HG03064 (cell line): ENCODE results near the gene UBE2O.

Source experiments
- ATAC-seq: cut with Tn5 transposase; IDR thresholded peaks from one replicate; pipeline ENCODE4 v1.9.1; 2021; ENCODE audit warnings: low read depth; ENCODE audit not compliant: unreplicated experiment

UBE2O gene

DNA sequence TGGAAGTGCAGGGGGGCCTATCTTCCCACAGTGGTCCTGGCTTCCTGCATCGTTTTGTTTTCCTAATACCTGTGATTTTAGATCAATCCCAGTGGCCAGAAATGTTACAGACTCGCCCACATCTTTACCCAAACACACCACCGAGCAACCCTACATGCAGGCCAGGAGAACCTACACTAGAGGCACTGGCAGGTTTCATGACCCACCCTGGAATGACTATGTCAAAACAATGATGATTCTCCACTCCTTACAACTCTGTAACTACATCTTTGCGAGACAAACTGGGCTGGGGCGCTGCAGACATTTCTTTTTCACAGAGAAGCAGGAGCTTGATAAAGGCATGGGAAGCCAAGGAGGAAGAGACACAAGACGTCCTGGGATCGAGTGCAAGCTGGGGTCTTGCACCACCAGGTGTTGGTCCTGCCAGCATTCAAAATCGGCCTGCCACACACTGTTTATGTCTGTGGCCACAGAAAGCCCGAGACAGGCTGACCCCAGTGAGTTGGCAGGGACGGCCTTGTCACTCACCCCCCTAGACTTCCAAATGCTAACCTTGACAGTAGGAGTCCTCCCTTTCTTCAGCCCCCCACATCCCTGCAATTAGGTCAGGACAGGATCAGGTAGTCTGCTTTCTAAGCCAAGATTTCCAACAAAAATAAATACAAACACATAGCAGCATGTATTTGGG is 32.5 kb downstream of the UBE2O start:
- no peak for ATAC-seq

DNA sequence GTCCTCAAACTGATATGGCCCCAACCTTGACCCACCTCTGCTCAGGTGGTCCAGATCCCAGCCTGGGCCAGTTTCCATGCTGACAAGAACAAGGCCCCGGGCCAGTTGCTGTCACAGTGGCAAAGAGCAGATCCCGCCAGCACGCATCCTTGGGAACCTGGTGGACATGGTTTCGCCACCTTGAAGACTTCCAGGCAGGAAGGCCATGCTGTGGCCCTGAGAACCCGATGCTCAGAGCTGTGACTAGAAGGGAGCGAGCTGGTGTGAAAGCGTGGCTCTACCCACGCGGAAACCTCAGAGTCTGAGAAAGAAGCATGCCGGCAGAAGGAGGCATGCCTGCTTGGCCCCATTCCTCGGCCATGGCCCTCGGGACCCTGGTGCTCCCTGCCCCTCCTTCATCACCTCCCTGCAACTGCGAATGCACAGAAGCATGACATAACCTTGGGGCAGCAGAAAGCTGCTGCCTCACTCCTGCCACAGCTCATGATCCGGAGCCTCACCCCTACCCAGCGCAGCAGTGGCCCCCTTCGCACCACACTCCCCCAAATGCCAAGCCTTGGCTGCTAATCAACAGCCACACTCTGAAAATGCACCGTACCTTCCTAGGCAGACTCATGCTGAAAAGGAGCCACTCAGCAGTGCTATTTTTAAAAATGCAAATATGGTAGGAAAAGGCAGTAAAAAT is 33.2 kb downstream of the UBE2O start:
- no peak for ATAC-seq

DNA sequence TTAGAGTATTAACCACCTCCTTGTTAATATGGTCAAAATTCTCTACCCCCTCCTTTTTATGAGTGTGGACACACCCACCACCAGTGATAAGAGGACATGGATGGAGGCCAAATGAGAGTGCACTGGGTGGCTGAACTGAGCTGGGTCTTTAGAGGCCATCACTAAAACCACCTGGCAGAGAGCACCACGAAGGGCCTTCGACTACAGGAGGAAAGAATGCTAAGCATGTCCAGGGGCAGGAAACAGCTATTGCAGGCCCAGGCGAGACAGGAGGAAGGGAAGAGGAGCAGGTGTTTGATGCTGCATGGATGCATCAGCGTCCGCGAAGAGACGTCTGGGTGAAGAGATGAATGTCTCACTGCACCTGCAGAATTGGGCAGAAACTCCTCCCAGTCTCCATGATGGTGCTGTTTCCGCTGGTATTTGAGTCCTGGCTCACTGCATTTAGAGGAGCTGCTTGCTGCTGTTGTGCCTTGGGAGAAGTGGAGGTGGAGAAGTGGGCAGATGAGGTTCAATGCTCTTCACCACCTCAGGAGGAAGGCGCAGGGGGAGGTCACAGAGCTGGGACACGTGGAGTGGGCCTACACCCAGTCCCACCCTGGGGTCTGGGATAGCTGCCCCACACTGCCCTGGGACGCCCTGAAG is 35.3 kb downstream of the UBE2O start:
- ATAC-seq = no peak

DNA sequence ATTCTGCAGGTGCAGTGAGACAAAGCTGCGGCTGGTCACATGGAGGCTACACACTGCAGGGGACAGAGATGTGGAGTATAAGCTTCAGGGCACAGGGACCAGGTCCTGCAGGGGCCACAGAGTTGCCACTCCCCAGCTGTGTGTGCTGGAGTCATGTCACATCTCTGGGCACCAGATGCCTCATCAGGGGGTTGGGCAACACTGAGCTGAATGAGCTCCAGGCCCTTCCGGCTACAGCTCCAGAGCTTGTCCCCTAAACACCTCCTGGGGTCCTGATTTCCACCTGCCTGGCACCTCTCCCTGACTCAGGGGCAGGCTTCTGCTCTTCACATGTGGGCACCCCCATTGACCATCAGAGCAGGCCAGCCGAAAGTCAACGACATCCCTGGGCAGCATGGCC is 36.1 kb downstream of the UBE2O start:
- no peak for ATAC-seq

DNA sequence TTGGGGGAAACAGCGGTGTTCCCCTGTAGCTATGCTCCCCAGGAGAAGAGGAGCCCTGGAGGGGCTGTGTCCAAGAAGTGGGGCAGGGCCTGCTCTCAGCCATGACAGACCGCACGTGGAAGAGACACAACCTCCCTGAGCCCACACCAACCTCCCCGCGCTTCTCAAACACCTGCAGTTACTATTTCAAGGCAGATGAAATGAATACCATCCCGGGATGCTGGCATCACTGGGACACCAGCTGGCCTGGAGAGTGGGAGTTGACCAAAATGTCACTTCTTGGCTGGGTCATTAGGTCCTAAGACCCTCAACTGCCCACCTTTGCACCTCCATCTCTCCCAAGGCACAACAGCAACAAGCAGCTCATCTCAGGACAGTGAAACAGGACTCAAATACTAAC is 36.5 kb downstream of the UBE2O start:
- ATAC-seq = no peak

DNA sequence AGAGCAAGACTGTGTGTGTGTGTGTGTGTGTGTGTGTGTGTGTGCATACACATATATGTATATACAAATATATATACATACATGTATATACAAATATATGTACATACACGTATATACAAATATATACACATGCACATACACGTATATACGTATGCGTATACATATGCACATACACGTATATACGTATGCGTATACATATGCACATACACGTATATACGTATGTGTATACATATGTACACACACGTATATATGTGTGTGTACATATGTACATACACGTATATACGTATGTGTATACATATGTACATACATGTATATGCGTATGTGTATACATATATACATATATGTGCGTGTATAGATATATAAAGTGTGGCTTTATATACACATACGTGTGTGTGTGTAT is 37.2 kb downstream of the UBE2O start:
- no peak for ATAC-seq

DNA sequence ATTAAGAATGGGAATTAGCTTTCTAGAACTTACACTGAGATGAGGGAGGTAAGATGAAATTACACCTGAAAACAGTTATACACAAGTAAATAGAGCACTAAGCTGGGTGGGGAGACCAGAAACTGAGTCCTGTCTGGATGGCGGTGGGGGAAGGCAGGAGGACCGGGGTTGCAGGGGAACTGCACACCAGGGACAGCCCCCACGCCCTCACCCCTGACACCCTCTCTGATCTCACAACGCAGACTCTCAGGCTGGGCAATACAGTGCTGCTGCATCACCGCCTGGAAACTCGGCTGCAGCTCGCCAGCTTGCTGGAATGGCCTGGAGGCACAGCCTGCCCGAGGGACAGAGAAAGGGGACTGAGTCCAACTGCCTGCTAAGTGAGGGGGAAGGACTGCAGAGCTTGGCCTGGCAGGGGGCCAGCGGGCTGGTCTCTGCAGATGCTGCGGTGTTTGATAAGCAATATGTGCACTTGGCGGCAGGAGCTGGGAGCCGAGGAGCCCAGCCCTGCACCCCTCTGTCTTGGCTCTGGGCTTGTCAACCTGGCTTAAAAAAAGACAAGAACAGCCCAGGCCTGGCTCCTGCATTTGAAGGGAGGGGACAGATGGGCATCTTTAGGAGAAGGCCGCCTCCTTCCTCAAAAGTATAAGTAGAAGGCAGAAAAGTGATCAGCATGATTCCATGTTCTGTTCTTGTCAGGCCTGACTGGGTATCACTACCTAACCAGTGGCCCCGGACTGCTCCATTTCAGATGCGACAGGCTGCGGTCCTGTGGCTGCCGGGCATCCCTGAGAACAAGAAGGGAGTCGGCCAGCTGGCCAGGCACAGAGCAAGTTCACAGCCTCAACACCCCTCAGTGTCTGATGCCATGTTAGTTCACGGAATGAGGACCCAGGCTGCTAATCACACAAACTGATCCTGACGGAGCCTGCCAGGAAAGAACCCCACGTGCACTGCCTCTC is 38.3 kb downstream of the UBE2O start:
- ATAC-seq = no peak

DNA sequence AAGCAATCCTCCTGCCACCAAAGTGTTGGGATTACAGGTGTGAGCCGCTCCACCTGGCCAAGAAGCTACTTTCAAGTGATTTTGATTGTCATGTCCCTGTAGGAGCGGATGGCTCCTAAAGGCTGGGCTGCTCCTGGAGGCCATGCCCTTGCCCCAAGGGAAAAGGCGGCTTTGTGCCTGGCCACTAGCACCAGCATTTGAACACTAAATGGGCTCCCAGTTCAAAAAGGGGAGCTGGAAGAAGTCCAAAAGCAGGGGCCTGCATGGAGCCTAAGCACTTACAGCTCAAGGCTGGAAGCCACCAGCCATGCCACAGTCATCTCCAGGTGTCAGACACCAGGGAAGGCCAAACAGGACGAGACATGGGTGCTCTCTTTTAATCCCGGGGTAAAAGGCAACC is 41.7 kb downstream of the UBE2O start:
- no peak for ATAC-seq

DNA sequence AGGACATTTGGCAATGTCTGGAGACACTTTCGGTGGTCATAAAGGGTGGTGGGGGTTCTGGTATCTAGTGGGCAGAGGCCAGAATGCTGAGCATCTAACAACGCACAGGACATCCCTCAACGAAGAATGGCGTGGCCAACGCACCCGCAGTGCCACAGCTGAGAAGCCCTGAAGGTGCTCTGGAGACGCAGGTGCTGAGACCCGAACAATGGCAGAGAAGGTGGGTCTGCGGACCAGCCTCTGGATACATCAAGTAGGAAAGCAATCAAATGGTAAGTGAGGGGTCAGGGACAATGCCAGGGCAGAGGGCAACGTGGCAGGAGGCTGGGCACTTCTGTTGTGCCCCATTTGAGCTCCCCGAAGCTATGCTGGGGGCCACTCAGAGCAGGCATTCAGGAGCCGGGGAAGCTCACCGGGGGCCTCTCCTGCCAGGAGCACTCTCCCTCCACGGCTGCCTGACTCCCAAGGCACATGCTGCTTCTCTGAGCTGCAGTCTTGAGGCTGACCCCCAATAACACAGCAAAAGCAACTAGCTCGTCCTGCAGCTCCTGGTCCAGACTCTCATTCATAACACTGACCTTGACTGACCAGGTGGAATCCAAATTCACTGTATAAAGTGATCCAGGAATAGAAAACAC is 42.5 kb downstream of the UBE2O start:
- ATAC-seq = no peak

DNA sequence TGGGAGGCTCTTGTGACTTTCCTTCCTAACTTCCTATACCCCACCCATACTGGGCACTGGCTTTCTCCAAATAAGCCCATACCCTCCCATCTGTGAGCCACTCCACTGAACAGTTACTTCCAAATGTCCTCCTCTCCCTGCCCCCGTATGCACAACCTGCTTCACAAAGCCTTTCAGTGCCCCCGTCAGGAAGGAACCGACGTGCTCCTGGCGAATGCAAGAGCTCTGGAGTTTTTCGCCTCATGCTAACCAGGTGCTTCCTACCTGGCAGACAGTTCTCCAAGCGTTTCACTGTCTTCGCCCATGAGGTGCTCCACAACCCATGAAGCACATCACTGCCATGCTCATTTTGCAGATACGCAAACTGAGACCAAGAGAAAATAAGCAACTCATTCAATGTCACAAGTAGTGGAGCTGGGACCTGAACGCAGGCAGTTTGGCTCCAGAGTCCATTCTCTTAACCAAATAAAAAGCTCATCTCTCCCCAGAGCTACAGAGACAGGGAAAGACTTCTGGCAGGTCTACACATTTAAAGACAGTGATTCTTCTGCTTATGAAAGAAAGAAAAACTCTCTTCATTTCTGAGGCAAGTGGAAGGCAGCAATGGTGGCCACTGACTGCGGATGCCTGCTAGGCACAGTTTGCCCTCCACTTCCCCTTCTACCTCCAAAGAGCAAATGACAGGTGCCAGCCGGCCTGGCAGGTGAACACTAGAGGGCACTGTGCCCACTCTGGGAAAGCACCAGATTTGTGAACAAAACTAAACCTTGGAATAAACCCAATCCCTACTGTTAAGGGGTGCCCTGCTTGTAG is 44.7 kb downstream of the UBE2O start:
- ATAC-seq = no peak

DNA sequence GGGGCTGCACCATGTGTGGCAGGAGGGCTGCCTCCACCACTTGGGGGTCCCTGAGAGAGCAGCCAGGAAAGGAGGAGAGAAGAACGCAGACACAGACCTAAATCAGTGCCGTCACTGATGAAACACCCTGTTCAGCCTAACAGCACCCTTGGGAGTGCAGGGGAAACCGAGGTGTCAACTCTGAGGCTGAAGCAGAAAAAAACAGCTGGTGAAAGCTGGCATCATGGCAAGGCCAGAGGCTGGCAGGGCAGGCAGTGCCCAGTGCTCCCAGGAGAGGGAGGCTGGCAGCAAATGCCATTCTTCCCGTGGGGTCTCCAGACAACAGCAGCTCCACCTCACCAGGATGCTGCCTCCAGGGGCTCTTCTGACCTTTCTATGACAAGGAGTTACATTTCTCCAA is 45.4 kb downstream of the UBE2O start:
- no peak for ATAC-seq

DNA sequence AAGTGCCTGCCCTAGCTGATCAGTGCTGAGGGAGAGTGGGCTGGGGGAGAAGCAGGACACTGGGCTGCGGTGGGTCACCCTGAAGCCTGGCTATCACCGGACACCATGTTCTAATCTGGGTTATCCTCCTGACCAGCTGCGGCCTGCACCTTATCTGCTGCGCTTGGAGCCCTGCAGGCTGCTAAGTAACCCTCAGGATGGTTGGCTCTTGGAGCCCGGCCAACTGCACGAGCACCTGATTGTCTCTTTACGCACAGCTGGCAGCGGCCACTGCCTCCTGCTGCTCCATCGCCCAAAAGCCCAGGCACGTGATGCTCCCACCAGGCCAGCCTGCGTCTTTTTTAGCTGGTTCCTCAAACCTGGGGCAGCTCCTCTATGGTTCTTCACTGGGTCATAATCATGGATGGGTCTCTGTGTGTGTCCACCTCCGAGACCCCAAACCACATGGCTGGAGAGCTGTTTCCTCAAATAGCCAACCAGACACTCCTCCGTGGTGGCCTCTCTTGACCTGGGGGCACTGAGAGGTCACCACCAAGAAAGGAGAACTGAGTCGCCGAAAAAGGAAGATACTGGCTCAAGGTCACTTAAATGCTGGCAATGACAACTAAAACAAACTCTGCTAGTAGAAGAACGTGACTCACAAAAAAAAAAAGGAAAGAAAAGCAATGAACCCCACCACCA is 46.8 kb downstream of the UBE2O start:
- ATAC-seq = no peak

DNA sequence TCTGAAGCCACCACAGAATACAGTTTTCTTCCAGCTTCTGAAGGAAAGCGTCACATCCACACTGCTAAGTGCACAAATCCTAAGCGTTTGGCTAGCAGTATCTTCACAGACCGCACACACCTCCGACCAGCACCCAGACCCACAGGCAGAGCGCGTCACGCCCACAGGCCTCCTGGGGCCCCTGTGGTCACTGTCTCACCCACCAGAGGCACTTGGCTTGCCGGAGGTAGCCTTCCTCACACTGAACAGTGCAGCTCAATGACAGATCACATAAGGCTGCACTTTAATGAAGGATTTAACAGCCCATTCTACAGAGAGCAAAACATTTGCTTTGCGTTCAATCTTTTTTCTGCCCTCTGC is 47.4 kb downstream of the UBE2O start:
- ATAC-seq = no peak

DNA sequence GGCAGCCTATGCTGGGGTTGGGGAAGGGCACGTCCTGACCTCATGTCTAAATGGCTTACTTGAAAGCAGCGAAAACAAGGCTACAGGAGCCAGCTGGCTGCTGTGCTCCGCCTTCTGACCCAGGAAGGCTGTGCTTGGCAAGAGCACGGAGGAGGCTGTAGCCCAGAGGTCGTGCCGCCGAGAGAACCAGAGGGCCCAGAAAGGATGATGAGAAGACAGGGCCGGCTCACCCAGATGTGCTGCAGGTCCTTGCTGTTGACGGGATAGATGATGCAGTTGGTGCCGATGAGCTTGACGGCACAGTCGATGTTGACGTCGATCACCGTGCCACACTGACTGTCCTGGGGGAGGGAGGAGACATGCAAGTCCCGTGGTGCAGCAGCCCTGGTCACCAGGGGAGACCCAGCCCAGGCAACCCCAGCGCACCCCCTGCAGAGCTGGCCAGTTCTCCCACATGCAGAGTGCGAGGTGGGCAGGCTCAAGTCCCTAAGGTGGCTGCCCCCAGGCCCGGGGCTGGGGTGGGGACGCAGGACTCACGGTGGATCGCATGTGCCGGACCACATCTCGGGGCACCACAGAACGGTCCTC is 47.9 kb downstream of the UBE2O start:
- ATAC-seq = no peak

DNA sequence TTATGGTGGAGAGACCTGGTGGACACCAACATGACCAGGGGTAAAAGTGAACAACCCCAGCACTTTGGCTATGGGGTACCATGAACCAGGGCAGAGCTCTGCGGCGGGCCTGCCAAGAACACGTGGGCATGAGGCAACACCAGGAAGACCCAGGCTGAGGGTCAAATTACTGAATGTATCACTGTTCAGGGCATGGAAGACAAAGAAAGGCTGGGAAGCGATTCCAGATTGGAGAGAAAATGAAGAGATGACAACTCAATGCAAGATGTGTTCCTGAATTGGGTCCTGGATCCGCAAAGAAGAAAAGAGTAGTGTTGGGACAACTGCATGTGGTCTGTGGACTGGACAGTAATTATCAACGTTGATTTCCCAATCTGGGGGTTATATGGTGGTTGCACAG is 48.7 kb downstream of the UBE2O start:
- no peak for ATAC-seq

DNA sequence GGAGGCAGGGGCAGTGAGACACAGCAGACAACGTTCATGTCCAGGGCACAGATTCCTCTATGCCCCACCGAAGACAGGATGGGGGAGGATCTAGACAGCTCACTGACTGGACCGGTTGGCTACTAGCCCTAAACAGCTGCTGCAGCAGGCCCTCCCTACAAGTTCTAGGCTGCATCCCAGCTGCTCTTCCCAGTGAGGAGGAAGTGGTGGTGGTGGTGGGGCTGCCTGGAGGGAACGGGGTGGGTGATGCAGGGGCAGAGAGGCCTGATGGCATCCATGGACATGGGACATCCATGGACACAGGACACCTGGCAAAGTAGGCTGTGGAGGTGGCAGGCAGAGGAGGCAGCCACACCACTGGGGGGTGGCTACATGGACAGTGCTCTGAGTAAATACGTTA is 50.2 kb downstream of the UBE2O start:
- ATAC-seq = no peak

DNA sequence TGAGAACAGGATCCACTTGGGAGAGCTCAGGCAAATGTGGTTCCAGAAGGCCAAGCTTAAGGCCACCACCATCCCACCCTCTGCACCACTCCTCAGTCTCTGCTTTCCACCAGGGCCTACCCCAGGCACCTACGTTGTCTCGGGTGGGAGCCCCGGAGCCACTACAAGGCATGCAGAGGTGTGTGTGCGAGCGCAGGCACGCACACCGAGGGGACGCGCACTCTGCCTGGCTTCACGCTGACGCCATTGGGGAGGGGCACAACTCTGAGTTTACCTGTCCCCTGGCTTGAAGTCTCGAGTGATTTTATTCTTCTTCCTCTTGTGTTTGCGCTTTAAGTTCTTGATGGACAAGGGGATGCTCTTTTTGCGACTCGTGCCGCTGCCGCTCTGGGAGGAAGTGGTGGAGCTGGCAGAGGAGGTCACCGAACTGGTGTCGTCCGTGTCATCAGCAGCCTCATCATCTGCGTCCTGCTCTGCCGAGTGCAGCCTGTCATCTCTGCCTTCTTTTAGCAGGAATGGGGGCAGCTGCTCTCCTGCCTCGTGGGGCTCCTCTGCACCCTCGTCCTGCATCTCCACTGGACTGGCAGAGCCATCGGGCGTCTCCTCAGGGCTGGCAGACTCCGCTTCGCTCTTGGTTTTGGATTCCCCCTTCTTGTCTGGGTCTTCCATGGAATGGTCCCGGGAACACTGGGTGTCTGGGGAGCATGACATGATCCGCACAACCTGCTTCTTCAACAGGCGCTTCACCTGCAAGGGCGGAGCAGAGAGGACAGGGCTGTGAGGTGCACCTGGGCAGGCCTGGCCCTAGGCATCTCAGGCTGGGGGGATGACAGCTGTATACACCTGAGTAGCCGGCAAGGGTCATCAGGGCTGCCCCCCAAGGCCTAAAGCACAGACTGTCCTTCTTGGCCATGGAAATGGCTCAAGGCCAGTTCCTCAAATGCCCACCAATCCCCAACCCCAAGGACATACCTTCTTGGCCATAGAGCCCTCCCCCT is 53.5 kb downstream of the UBE2O start:
- ATAC-seq = no peak
